SK-N-SH (cell line): ENCODE results near the gene SCD5. TPM values are rescaled to one million over a fixed set of nuclear protein-coding genes. Genes with fewer than 3 reads are reported as not detected.

Experiments used
- CTCF ChIA-PET: fragments of 300-600, 350-600 bp; formaldehyde crosslinking; extraction: SDS; loops from one replicate; lab custom pipeline; 2021; lab: Yijun Ruan, JAX
- POLR2A ChIA-PET: fragments of 350-600 bp; sonication (Branson Sonifier 250); formaldehyde crosslinking; extraction: SDS; loops from one replicate; lab custom pipeline; 2020; ENCODE audit warnings: antibody characterized with exemption, inconsistent platforms; lab: Yijun Ruan, JAX
- DNase-seq: peaks from one replicate; pipeline ENCODE4 v3.0.0; 2012
- H2AFZ ChIP-seq: fragments of 200-600 bp; sonication (generic); 2 replicates; pipeline ENCODE4 v1.8.1; 2016; ENCODE audit warnings: antibody characterized with exemption, mild to moderate bottlenecking, low read depth
- H3F3A ChIP-seq: fragments of 200-600 bp; sonication (generic); replicated peaks from 2 replicates; pipeline ENCODE3; 2016; ENCODE audit warnings: antibody characterized with exemption, mild to moderate bottlenecking; ENCODE audit not compliant: insufficient read depth
- H3K27ac ChIP-seq, 2 experiments: fragments of 200-500 bp in 1 of 2; fragments of 200-600 bp in 1 of 2; sonication (Bioruptor generic) in 1 of 2; sonication (generic), shearing (Covaris generic) in 1 of 2; 2 replicates each; pipeline versions ENCODE4 v1.5.1 to v1.6.1; 2014 to 2016; ENCODE audit warnings: low read depth in 2 of 2, inconsistent platforms in 1 of 2, low read length in 1 of 2, mild to moderate bottlenecking in 1 of 2, mixed read lengths in 1 of 2
- H3K27me3 ChIP-seq: fragments of 200-600 bp; sonication (generic), shearing (Covaris generic); 2 replicates; pipeline ENCODE4 v1.6.1; 2016; ENCODE audit warnings: mixed run types; ENCODE audit not compliant: insufficient read depth
- H3K36me3 ChIP-seq, 2 experiments: fragments of 200-500 bp in 1 of 2; fragments of 200-600 bp in 1 of 2; sonication (Bioruptor generic) in 1 of 2; sonication (generic) in 1 of 2; replicated peaks in 1 of 2; 2 replicates each; pipeline versions ENCODE3 to v1.5.1; 2014 to 2016; ENCODE audit warnings: low read length in 1 of 2, mild to moderate bottlenecking in 1 of 2; ENCODE audit not compliant: insufficient read depth in 2 of 2, control insufficient read depth in 1 of 2
- H3K4me1 ChIP-seq, 2 experiments: fragments of 200-500 bp in 1 of 2; fragments of 200-600 bp in 1 of 2; sonication (Bioruptor generic) in 1 of 2; sonication (generic), shearing (Covaris generic) in 1 of 2; 2 replicates each; pipeline versions ENCODE4 v1.5.1 to v1.6.1; 2014 to 2016; ENCODE audit warnings: low read depth in 1 of 2, low read length in 1 of 2, mixed run types in 1 of 2; ENCODE audit not compliant: insufficient read depth in 2 of 2, control insufficient read depth in 1 of 2
- H3K4me2 ChIP-seq: fragments of 200-600 bp; sonication (generic), shearing (Covaris generic); 2 replicates; pipeline ENCODE4 v1.6.1; 2017; ENCODE audit warnings: mixed run types
- H3K4me3 ChIP-seq, 2 experiments: fragments of 200-500 bp in 1 of 2; fragments of 200-600 bp in 1 of 2; sonication (Bioruptor generic) in 1 of 2; sonication (generic), shearing (Covaris generic) in 1 of 2; 2 replicates each; pipeline versions ENCODE4 v1.5.1 to v1.8.1; 2014 to 2016; ENCODE audit warnings: low read depth in 2 of 2, inconsistent platforms in 1 of 2, low read length in 1 of 2, mild to moderate bottlenecking in 1 of 2, mixed read lengths in 1 of 2, moderate library complexity in 1 of 2
- H3K79me2 ChIP-seq: fragments of 200-600 bp; sonication (generic); 2 replicates; pipeline ENCODE4 v1.8.1; 2017; ENCODE audit warnings: mild to moderate bottlenecking; ENCODE audit not compliant: insufficient read depth
- H3K9ac ChIP-seq: fragments of 200-600 bp; sonication (generic); 2 replicates; pipeline ENCODE4 v1.6.1; 2017; ENCODE audit warnings: mixed run types
- H3K9me2 ChIP-seq: fragments of 200-600 bp; sonication (generic); 2 replicates; pipeline ENCODE4 v1.6.1; 2017; ENCODE audit warnings: mixed run types
- H3K9me3 ChIP-seq: fragments of 200-600 bp; sonication (generic); 2 replicates; pipeline ENCODE4 v1.6.1; 2017; ENCODE audit warnings: mixed run types, mild to moderate bottlenecking, moderate library complexity
- H4K20me1 ChIP-seq: fragments of 200-600 bp; sonication (generic); 2 replicates; pipeline ENCODE4 v1.6.1; 2017; ENCODE audit warnings: mild to moderate bottlenecking, mixed run types; ENCODE audit not compliant: insufficient read depth
- FOSL2 ChIP-seq: IDR thresholded peaks from 2 replicates; pipeline ENCODE4 v1.4.0; 2012; ENCODE audit warnings: low read depth, mild to moderate bottlenecking, moderate library complexity, borderline replicate concordance
- MEF2A ChIP-seq: IDR thresholded peaks from 2 replicates; pipeline ENCODE4 v1.4.0; 2012; ENCODE audit warnings: low read depth, borderline replicate concordance
- MXI1 ChIP-seq: IDR thresholded peaks from 2 replicates; pipeline ENCODE4 v1.6.1; 2012; ENCODE audit warnings: mild to moderate bottlenecking, low read depth, low read length, improper control_type of control experiment
- NRF1 ChIP-seq: IDR thresholded peaks from 2 replicates; pipeline ENCODE4 v1.6.1; 2012; ENCODE audit warnings: low read depth, mild to moderate bottlenecking, low read length
- POLR2AphosphoS5 ChIP-seq: IDR thresholded peaks from 2 replicates; pipeline ENCODE4 v1.6.1; 2012; ENCODE audit warnings: low read depth, low read length
- RAD21 ChIP-seq: IDR thresholded peaks from 2 replicates; pipeline ENCODE4 v1.6.1; 2012; ENCODE audit warnings: mild to moderate bottlenecking, low read length
- RFX5 ChIP-seq: IDR thresholded peaks from 2 replicates; pipeline ENCODE4 v1.6.1; 2012; ENCODE audit warnings: mild to moderate bottlenecking, improper control_type of control experiment, low read length
- SMC3 ChIP-seq: IDR thresholded peaks from 2 replicates; pipeline ENCODE4 v1.6.1; 2012; ENCODE audit warnings: low read depth, low read length, improper control_type of control experiment
- TAF1 ChIP-seq: IDR thresholded peaks from 2 replicates; pipeline ENCODE4 v1.6.1; 2012; ENCODE audit warnings: low read depth, mild to moderate bottlenecking, low read length, moderate library complexity, borderline replicate concordance
- TCF12 ChIP-seq: IDR thresholded peaks from 2 replicates; pipeline ENCODE4 v1.4.0; 2012
- YY1 ChIP-seq: IDR thresholded peaks from 2 replicates; pipeline ENCODE4 v1.4.0; 2012; ENCODE audit warnings: low read depth, mild to moderate bottlenecking
- WGBS: methylation state at CpG from one replicate; pipeline ENCODE4 v1.1.6; 2017; ENCODE audit warnings: low lambda C conversion rate; 5-methylcytosine and 5-hydroxymethylcytosine counted together
- polyA plus RNA-seq, 3 experiments: library from polyadenylated mRNA; depleted of rRNA; stranded (reverse); fragments of >200 nt; gene quantifications; 2 replicates each; pipeline ENCODE4 v1.2.3, GENCODE V29; 2012
- TF ChIP-seq, protein P1 (sequence below): IDR thresholded peaks from 2 replicates; pipeline ENCODE4 v1.4.0; 2012; ENCODE audit warnings: low read depth
- TF ChIP-seq, protein P2 (sequence below): IDR thresholded peaks from 2 replicates; pipeline ENCODE4 v1.4.0; 2012; ENCODE audit warnings: low read depth, borderline replicate concordance

The SCD5 gene
- polyA plus RNA-seq, 1 of the 3 experiments (the other 2 are of a cell fraction) = 23.7 TPM

DNA sequence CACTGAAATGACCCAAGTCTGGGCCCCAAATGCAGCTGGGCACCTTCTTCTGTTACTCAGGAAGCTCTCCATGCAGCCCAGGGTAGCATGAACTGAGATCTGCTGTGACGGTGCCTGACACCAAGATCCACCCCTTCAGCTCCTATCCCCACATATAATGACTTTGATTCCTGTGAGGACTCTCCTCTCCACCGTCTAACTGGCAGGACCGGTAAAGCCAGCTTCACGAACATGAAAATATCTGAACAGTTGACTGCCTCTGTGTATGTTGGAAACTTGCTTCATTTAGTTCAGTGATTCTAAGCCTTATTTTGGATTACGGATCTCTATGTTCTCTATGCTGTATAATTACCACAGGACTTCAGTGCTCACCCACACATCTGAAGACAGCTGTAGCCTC lies 121.3 kb downstream of the SCD5 start:
- H3K27ac ChIP-seq = no peak overlapping the region
- H2AFZ ChIP-seq = no peak overlapping the region
- H3K4me1 ChIP-seq = no peaks in the 10 kb centered on the region
- CTCF ChIA-PET = interaction anchor here (1.0 kb wide), 1 partner anchor 26 kb away, joined by 3 read pairs; no protein-coding TSS in a partner anchor
- H3K9ac ChIP-seq = no peak overlapping the region
- POLR2A ChIA-PET = no interaction called here
- no peak overlapping the region for H3K4me2 ChIP-seq
- H3F3A ChIP-seq = no peaks in the 10 kb centered on the region
- H4K20me1 ChIP-seq = no peaks in the 10 kb centered on the region
- H3K27me3 ChIP-seq = no peaks in the 10 kb centered on the region
- H3K9me3 ChIP-seq = no peaks in the 10 kb centered on the region
- DNase-seq = no peak
- WGBS = 97% methylated on average over 5 of the region's 5 CpGs
- H3K36me3 ChIP-seq = peaks cover 13 to 20% of the 10 kb centered on the region in 2 experiments
- H3K79me2 ChIP-seq = no peaks in the 10 kb centered on the region
- no peak overlapping the region for H3K4me3 ChIP-seq
- H3K9me2 ChIP-seq = no peaks in the 10 kb centered on the region
- TF ChIP-seq YY1 (no peak), TAF1 (no peak), RAD21 (no peak), POLR2AphosphoS5 (no peak), MXI1 (no peak), MEF2A (no peak), RFX5 (no peak)
- TF ChIP-seq, protein P1, sequence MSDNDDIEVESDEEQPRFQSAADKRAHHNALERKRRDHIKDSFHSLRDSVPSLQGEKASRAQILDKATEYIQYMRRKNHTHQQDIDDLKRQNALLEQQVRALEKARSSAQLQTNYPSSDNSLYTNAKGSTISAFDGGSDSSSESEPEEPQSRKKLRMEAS = no peak

DNA sequence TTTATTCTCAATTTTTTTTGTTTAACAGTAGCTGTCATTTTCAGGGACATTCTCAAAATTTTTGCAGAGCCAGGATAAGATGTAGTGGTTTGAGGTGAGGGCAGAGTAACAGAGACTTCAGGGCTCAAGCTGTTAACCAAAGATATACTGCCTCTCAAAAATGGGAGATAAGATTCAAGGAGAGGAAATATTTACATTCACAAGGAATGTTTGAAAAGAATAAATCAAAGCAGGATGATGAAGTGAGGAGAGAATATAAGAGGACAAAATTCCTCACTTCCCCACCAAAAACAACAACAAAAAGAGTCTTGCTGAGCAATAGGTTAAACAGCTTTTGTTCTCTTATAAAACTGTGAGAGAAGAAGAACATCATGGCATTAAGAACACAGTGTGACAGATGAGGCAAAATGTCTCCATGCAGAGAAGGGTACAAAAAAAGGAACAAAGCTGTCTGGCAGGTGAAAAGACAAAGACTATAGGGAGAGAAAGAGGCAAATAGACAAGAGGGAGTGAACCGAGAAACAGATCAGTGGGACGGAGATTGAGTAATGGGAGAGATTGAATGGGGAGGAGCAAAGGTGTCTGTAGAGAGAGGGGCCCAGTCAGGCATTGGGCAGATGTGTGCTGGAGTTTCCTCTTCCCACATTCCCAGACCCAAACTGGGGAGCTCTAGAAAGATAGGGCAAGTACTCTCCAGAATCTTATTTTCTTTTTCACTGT lies 130.7 kb downstream of the SCD5 start:
- H3K27me3 ChIP-seq = no peaks in the 10 kb centered on the region
- no peaks in the 10 kb centered on the region for H3K9me3 ChIP-seq
- ChIA-PET CTCF (interaction anchor here (0.6 kb wide), 1 partner anchor 132 kb away, joined by 3 read pairs; no protein-coding TSS in a partner anchor), POLR2A (no interaction called here)
- no peak for DNase-seq
- no peaks in the 10 kb centered on the region for H3F3A ChIP-seq
- no peak overlapping the region for H3K9ac ChIP-seq
- peaks cover 0 to 9% of the 10 kb centered on the region in 2 experiments for H3K36me3 ChIP-seq
- WGBS = 87% methylated on average over 2 of the region's 2 CpGs
- no peaks in the 10 kb centered on the region for H3K79me2 ChIP-seq
- no peak overlapping the region for H3K27ac ChIP-seq
- H3K4me2 ChIP-seq = no peak overlapping the region
- H3K9me2 ChIP-seq = no peaks in the 10 kb centered on the region
- H3K4me1 ChIP-seq = no peaks in the 10 kb centered on the region
- no peak for TF ChIP-seq SMC3
- TF ChIP-seq TCF12 = no peak
- TF ChIP-seq, protein P2, sequence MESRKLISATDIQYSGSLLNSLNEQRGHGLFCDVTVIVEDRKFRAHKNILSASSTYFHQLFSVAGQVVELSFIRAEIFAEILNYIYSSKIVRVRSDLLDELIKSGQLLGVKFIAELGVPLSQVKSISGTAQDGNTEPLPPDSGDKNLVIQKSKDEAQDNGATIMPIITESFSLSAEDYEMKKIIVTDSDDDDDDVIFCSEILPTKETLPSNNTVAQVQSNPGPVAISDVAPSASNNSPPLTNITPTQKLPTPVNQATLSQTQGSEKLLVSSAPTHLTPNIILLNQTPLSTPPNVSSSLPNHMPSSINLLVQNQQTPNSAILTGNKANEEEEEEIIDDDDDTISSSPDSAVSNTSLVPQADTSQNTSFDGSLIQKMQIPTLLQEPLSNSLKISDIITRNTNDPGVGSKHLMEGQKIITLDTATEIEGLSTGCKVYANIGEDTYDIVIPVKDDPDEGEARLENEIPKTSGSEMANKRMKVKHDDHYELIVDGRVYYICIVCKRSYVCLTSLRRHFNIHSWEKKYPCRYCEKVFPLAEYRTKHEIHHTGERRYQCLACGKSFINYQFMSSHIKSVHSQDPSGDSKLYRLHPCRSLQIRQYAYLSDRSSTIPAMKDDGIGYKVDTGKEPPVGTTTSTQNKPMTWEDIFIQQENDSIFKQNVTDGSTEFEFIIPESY = no peak
- TF ChIP-seq NRF1 = no peak
- no peak for TF ChIP-seq FOSL2
- H4K20me1 ChIP-seq = no peaks in the 10 kb centered on the region
- no peak overlapping the region for H3K4me3 ChIP-seq
- no peak overlapping the region for H2AFZ ChIP-seq
